GM21515 (cell line): Measurements from ENCODE around the gene ST6GALNAC3.

Experiments
- ATAC-seq: cut with Tn5 transposase; IDR thresholded peaks from one replicate; pipeline ENCODE4 v1.9.1; 2021; ENCODE audit not compliant: unreplicated experiment

Gene ST6GALNAC3

GRCh38 chr1:76186554-76187170, 112.1 kb downstream of the ST6GALNAC3 start:
- no peak for ATAC-seq

- ATAC-seq: no peak
These were observed 112.9 kb downstream of the ST6GALNAC3 start for GRCh38 chr1:76187436-76187835.

GRCh38 chr1:76189310-76189709, 114.8 kb downstream of the ST6GALNAC3 start:
- ATAC-seq: no peak

- peak; percentile 72 for ATAC-seq
These were observed 116.3 kb downstream of the ST6GALNAC3 start for GRCh38 chr1:76190749-76191424.

GRCh38 chr1:76191561-76191960, 117.0 kb downstream of the ST6GALNAC3 start:
- ATAC-seq: no peak

GRCh38 chr1:76198452-76198851, 123.9 kb downstream of the ST6GALNAC3 start:
- no peak for ATAC-seq

- ATAC-seq: no peak
These were observed 128.1 kb downstream of the ST6GALNAC3 start for GRCh38 chr1:76202670-76203069.

- ATAC-seq: no peak
These were observed 128.6 kb downstream of the ST6GALNAC3 start for GRCh38 chr1:76203127-76203526.

- ATAC-seq: no peak
These were observed 134.7 kb downstream of the ST6GALNAC3 start for GRCh38 chr1:76209238-76209637.

- ATAC-seq: no peak
These were observed 135.1 kb downstream of the ST6GALNAC3 start for GRCh38 chr1:76209648-76210047.

GRCh38 chr1:76210160-76210559, 135.6 kb downstream of the ST6GALNAC3 start:
- no peak for ATAC-seq

- ATAC-seq: no peak
These were observed 144.3 kb downstream of the ST6GALNAC3 start for GRCh38 chr1:76218888-76219287.

GRCh38 chr1:76219366-76219818, 144.8 kb downstream of the ST6GALNAC3 start:
- ATAC-seq: no peak

GRCh38 chr1:76224752-76225151, 150.2 kb downstream of the ST6GALNAC3 start:
- ATAC-seq: no peak

- no peak for ATAC-seq
These were observed 151.0 kb downstream of the ST6GALNAC3 start for GRCh38 chr1:76225526-76225925.

GRCh38 chr1:76227621-76228020, 153.1 kb downstream of the ST6GALNAC3 start:
- no peak for ATAC-seq

GRCh38 chr1:76229279-76230005, 154.9 kb downstream of the ST6GALNAC3 start:
- ATAC-seq: no peak

- no peak for ATAC-seq
These were observed 156.3 kb downstream of the ST6GALNAC3 start for GRCh38 chr1:76230842-76231281.

- no peak for ATAC-seq
These were observed 156.8 kb downstream of the ST6GALNAC3 start for GRCh38 chr1:76231320-76231719.

GRCh38 chr1:76232666-76233065, 158.1 kb downstream of the ST6GALNAC3 start:
- ATAC-seq: no peak

- ATAC-seq: no peak
These were observed 159.5 kb downstream of the ST6GALNAC3 start for GRCh38 chr1:76234061-76234460.

- no peak for ATAC-seq
These were observed 162.7 kb downstream of the ST6GALNAC3 start for GRCh38 chr1:76237211-76237610.
